HG03432 (cell line): ENCODE results near the gene ARSB.

Experiments
- ATAC-seq: cut with Tn5 transposase; IDR thresholded peaks from one replicate; pipeline ENCODE4 v1.9.1; 2021; ENCODE audit warnings: mild to moderate bottlenecking, moderate library complexity; ENCODE audit not compliant: unreplicated experiment

The ARSB gene

DNA sequence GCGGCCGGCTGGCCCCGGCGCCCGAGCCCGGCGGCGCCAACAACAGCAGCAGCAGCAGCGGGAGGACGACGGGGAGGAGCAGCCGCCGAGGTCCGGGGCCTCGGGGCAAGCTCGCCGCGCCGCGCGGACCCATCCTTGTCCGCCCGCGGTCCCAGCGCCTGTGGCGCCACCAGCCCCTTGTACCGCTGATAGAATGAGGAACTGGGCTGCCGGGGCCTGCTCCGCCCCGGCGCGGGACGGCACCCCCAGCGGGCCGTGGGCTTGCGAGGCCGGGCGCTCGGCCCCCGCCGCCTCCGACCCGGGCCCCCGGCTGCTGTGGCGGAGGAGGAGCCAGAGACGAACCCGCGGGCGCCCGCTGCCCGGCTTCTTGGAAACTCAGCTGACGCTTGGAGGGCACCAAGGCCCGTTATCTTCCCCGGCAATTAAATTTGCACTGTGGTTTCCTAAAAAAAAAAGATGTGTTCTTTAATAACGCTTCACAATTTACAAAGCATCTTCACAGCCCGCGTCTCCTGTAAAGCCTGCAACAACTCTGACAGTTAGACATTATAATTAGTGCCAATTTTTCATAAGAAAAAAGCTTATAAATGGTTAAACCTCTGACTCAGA, at the start of gene ARSB:
ARSB (minus strand) TSS at position 195 of the 609 bp plus-strand sequence; CDS start at position 133, 62 bp downstream.
- peak; percentile 52 for ATAC-seq

DNA sequence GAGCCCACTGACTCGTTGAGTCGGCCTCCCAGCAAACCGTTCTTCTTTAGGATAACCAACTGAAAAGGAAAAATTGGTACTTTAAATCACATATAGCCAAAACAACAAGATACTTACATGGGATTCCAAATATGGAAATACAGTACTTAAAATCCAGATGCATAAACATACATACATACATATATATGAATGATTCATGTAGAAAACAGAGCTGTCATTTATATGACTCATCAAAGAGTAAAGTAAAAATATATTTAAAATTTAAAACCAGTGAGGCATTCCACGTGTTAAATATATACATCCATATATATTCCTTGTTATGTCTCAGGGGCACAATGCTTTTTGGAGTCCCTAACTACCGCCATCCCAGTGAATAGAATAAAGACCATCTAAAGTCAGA, 47.7 kb upstream of the ARSB start:
- ATAC-seq: no peak

DNA sequence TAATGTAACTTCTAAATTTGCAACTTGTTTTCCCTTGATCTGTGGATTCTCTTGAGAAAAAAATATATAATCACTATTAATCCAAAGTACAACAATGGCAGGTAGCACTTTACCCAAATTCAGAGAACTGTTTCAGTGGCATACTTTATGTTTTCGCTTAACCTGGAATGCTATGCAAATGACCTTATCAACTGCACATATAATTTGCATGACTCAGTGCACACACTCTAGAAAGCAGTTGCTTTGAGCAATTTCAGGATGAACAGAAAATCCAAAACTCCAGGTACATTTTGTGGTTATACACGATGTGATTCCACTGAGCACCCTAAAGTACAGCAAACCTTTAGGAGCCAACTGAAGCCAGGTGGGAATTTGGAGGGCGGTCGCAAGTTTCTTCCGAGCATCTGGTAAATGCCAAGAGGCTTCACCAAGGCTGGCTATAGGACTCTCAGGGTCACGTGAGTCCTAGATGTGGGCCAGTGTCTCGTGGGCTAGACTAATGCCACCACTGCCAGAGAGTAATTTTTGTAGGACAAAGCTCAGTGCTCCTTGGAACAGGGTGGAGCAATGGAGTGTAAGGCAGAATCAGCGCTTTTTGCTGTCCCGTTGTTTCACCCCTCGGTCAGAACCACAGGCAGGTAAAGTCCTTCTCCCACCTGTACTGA, 47.1 kb upstream of the ARSB start:
- no peak for ATAC-seq

DNA sequence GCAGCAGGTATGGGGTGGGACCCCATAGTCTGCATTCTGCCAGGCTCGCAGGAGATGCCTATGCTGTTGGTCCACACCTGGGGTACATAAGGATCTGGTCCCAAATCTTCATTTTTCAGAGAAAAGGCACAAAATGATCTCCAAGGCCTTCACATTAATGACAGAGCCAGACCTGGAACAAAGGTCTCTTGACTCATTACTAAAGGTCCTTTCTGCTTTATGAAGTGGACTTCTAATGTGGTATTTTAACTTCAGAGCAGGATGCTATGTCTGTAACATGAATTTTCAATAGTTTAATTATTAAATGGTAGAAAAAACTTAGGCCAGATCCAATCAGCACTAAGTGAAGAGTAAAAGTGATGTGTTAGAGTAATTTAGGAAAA, 46.4 kb upstream of the ARSB start:
- no peak for ATAC-seq

DNA sequence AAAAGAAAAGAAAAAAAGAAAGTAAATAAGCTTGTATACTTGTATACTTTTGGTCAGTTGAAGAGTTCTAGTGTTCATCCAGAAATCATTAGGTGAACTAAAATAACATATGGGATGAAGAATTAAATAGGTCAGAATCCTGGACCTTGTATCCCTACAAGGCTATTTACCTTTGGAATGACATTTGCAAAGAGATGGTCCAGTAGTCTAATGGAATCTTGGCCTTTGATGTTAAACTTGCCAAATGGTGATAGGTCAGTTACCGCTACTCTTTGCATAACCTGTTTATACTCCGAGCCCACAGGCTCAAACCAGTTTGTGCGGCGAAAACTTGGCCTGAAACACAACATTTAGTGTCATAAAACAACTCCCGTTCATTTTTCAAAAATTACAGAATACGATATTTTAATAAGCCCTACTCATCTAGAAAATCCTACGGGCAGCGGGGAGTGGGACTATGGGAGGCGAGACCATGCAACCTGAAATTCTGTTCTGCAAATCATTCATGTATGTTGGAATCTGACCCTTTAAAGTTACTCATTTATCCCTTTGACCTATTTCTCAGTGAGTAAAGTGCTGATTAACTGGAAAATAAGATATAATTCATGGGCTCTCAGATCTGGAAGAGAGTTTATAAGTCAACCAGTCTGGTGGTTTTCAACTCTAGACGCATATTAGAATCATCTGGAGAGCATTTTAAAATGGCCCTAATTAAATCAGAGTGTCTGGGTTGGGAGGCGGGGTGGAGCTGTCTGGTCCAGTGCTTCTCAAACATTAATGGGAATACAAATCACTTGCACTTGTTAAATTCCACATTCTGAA, 45.8 kb upstream of the ARSB start:
- ATAC-seq: no peak

DNA sequence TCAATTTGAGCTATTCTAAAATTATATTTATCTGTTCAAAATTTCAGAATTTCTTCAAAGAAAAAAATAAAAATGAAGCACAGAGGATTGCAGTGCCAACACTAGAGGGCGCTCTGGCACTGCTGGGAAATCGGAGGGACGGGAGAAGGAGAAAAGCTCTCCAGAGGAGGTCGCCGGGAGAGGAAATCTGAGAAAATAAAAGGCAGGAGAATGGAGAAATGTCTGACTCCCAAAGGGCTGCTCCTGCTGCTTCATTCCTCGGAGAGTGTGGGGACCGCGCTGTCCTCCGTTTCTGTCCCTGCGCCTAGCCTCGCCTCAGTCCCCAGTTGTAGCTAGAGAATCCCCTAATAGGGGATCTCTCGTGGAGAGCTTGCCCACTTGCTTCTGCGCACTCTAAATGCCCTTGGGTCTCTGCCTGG, 40.0 kb upstream of the ARSB start:
- ATAC-seq: no peak

DNA sequence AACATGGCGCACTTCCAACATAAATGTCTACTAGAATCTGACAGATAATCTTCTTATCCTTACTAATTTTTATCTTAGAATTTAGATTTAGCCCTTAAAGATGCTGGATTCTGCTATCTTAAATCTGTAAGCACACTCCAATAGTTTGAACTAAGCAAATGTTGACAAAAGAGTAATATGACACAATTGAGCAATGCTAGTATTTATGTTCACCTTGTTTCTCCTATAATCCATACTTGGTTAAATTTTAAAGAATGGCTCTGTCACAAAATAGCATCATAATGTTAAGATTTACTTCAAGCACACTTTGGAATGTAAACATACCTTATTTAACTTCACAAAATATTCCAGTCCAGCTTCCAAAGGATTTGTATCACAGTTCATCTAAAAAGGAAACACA, 38.8 kb upstream of the ARSB start:
- no peak for ATAC-seq

DNA sequence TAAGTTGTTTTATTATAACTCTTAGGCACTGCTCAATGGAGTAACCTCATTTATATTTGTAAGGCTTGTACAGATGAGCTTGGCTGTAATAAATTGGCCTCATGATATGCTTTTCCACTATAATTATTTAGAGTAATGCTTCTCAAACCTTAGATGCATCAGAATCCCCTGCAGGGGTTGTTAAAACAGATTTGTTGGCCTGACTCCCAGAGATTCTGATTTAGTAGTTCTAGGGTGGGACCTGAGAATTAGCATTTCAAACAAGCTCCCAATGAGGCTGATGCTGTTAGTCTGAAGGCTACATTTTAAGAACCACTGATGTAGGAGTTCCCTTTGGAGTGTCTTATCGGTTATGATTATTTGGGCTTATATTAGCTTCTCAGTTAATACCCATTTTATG, 38.2 kb upstream of the ARSB start:
- no peak for ATAC-seq

DNA sequence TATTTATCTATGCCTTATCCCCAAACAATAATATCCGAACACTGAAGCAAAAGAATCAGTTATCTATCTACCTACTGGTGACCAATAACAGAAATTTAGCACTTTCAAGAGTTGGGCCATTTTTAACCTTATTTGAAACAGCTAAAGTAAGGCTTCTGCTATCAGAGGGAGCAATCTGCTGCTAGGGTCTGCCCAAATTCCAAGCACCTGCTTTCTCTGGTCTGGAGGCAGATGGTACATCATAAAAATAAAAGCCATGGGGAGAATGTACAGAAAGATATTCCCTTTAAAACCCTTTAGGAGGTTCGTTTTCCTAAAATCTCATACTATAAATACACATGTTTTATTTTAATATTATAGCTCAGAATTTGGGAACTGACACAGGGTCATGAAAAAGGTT, 37.7 kb upstream of the ARSB start:
- no peak for ATAC-seq

DNA sequence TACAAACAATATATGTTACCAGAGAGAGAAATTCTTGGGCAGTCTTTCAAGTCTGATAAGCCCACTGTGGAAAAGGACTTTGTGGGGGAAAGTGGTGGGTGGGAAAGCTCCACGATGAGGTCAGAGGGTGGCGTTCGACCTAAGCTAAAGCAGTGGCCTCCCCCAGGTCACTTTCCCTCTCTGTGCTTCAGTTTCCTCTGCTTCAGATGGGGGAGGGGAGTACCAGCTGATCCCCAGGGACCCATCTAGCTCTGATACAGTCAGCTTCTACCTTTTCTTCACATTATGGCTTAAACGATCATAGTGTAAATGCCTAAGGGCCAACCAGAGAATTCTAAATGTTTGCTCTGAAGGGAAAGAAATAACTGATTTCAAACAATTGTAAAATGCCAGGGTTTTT, 36.6 kb upstream of the ARSB start:
- ATAC-seq: no peak

DNA sequence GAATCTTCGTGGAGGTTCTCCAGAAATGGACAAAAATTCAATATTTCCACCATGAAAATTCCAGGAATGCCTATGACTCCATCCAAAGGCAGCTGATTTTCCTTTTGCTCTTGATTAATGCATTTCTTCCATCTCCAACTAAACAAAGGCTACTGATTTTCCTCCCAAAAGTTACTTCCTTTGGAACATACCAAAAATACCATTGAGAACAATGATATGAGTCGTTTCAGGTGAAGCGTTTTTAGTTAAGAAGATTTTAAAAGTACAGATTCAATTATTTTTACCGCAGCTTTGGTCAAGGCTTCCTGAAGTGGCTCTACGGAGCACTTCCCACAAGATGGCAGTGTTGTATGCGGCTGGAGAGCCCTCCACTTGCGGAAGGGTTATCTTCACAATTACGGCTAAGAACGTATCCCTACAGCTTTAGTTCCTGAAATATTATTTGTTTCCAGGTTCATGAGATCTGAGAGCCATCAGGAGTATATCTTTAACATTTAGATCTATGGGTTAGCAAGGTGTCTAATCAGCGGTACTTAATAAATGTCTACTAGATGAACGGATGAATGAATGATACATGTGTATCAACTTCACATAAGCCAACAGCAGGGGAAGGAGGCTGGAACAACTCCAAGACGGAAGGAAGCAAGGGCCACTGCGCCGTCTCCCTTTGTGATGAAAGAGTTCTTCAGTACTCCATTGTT, 35.9 kb upstream of the ARSB start:
- ATAC-seq: no peak

DNA sequence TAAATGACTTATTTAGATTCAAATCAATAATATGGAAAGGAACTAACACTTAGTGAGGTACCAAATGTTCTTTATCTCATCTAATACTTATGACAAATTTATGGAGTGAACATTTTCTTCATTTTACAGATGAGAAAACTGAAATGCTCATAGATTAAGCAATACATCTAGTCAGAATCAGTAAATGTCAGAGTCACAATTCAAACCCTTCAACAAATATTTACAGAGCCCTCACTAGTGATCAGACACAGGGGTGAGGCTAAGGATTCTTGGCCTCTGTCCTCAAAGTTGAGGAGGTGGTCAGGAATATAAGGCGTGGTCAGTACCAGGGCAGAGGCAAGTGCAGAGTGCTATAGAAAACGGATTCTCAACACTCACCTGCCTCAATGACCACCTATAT, 29.5 kb upstream of the ARSB start:
- no peak for ATAC-seq

DNA sequence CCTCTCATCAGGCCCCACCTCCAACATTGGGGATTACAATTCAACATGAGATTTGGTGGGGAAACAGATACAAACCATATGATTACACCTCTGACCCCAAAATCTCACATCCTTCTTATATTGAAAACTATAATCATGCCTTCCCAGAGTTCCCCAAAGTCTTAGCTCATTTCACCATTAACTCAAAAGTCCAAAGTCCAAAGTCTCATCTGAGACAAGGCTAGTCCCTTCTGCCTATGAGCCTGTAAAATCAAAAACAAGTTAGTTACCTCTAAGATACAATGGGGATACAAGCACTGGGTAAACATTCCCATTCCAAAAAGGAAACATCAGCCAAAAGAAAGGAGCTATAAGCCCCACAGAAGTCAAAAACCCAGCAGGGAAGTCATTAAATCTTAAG, 26.8 kb upstream of the ARSB start:
- ATAC-seq: no peak

DNA sequence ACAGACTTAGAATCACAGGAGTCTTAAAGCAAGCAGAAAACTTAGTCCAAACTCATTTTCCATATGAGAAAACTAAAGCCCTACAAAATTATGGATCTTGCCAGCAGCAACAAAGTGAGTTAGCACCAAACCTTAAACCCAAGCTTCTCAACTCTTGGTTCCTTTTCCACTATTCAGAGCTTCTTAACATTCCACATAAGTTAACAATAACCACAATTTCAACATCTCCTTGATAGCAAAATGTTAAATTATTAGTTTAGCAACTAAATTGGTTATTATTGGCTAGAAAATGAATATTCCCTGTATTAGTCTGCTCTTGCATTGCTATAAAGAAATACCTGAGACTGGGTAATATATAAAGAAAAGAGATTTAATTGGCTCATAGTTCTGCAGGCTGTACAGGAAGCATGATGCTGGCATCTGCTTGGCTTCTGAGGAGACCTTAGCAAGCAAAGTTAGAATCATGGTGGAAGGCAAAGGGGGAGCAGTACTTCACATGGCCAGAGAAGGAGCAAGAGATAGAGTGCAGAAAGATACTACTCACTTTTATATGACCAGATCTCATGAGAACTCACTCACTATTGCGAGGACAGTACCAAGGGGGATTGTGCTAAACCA, 26.2 kb upstream of the ARSB start:
- ATAC-seq: no peak

DNA sequence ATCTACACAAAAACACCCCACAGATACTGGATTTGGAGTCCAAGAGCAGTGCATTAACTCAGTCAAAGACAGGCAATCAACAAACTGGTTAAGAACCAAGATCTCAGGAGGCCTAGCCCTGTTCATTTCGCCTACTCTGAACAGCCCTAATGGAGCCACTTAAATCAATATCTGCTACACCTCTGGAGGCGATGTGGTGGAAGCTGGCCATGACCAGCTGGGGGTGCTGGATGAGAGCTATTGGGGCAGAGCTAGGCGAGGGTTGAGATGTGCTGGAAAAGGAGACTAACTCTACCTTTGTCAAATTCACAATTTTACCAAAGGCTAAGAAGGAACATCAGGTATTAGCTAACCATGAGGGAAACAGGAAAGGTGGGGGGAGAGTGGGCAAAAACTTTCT, 23.3 kb upstream of the ARSB start:
- ATAC-seq: no peak

DNA sequence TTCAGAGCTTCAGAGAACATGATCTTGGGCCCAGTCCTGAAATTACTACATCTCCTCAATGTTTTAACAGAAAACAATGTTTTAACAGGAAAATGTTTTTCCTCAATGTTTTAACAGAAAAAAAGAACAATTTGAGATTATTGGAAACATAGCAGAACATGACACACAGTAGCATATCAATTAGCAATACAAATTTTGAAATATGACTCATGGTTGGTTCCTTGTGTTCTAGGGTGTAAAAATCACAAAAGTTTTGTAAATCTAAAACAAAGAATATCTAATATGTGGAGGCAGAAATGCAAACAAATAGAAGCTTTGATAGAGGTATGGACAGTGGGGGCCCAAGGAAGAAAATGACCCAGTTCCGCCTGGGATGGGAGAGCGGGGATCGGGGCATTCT, 22.8 kb upstream of the ARSB start:
- ATAC-seq: no peak

DNA sequence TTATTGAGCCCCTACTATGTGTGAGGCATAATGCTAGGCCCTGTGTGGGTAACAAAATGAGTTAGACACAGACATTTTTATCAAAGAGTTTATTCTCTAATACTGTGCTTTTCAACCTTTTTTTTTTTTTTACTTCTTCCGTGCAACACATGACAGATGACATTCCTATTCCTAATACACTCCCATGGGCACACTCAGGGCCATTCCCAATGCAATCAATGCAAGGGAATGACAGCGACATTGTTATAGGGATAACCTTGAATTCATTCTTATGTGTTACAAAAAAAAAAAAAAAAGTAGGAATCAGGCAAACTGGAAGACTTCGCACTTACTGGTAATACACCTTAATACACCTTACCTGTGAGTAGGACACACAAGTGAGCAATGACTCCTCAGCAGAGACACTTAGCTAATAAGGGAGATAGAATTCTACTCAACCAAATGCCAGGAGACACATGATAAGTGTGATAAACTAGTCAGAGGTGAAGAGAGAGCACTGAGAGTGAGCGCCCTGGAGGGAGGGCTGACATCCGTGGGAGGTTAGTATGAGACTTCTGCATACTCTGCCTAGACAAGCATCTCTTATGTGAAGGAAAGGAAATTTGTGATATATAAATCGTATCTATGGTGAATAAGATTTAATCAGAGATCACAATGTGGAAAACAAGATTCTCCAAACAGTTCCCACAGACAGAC, 21.0 kb upstream of the ARSB start:
- no peak for ATAC-seq

DNA sequence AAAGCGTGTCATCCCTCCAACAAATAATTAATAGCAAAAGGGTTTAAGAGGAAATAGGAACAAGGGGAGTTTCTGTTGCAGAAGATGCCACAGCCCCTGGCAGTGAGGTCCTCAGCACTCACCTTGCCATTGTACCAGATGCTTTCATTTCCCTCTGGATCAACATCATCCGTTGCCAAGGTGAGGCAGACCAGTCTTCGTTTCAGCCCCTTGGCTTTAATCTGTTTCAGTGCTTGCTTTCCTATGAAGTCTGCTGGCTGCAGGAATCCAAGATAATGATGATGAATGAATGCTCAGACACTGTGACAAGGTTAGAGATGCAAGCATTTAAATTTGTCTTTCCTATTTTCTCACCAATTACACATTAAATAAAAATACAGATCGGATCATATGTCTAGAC, 20.0 kb upstream of the ARSB start:
- ATAC-seq: no peak

DNA sequence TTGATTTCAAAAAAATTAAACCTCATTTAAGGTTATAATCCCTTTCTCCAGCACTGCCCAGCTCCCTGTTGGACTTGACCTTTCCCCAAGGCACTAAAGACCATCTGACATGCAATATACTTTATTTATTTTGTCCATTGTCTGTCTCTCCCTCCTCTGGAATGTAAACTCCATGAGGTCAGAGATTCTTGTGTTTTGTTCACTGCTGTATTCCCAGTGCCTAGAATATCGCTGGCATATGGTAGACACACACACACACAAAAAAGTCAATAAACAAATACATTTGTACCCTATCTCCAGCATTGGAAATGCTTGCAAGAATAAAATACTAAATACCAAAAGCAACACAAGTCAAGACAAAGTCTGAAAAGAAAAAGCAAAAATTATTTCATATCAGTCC, 17.3 kb upstream of the ARSB start:
- no peak for ATAC-seq

DNA sequence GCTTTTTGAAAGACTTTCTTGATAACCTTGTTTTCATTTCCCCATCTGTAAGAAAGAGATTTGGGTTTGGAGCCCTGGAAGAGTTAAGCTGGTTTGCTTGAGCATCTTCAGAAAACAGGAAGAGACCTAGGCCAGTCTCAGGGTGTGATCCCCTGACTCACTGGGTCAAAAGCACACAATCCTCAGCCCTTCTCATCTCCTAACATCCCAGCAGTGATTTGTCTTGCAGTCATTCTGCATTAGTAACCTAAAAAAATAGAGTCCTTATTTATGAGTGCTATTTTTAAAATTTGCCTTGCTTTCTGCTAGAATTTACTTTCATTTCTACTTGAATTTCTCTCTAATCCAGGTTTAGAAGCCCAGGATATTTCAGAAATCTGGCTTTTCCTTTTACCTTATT, 16.4 kb upstream of the ARSB start:
- no peak for ATAC-seq

DNA sequence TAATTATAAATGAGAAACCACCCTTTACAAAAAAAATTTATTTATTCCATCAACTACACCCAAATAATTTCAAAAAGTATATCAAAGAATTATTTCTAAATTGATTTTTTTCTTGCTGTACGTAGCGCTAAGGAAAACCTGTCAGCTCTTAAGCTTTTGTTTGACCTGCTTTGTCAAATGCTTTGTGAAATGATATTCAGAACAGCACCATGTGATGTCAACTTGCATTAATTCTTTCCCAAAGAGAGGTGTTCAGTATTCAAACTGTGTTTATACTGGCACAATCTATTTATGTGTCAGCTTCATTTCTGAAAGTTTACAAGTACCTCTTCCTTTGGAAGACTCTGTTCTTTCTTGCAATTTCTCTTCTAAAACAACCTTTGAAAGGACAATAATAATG, 12.0 kb upstream of the ARSB start:
- ATAC-seq: no peak
